H4 (cell line): ENCODE data around the gene HLCS. TPM values are rescaled to one million over a fixed set of nuclear protein-coding genes. Genes with fewer than 3 reads are reported as not detected.
"Not testable (repeated sequence)": the region's sequence is repeated elsewhere in the genome, so short reads cannot be mapped to it uniquely, and the experiment has no call there.

ENCODE experiments used
- DNase-seq: peaks from one replicate; pipeline ENCODE4 v3.0.0-alpha.2; 2015; ENCODE audit warnings: low spot score
- total RNA-seq: library from RNA; depleted of rRNA; stranded (reverse); fragments of >200 nt; shearing (Covaris generic); gene quantifications from 2 replicates; pipeline ENCODE4 v1.2.3, GENCODE V29; 2014

HLCS gene
- total RNA-seq, 1 experiment from 2014 or later = 26.0 TPM

DNA sequence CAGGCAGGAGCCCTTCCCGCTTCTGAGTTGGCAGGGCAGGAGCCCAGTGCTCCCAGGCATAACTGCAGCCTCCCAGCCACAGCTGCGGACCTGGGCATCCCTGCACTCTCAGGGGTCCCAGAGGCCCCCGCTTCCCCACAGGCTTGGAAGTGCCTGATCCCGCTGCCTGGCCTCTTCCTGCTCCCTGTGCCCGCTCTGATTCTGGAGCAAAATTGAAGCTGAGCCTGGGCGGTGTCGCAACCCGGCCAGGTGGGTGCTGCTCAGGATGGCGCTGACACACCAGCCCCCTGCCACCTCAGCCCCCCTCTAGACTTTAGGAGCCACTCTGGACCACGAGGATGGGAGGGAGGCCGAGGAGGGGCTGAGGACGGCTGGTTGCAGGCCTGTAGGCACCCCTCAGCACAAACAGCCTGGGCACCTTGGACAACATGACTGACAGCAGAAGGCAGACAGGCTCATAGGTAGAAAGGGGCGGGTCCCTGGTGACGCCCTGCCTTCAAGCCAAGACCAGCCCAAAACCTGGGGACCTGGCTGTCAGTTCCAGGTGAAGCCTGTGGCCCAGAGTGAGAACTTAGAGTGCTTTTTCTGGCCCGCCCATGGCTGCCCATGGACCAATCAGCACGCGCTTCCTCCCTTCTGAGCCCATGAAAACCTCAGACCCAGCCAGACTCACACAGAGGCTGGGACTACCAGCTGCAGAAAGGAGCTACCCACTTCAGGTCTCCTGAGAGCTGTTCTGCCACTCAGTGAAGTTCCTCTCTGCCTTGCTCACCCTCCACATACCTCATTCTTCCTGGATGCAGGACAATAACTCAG is 7.2 kb downstream of the HLCS start:
- no peak for DNase-seq

DNA sequence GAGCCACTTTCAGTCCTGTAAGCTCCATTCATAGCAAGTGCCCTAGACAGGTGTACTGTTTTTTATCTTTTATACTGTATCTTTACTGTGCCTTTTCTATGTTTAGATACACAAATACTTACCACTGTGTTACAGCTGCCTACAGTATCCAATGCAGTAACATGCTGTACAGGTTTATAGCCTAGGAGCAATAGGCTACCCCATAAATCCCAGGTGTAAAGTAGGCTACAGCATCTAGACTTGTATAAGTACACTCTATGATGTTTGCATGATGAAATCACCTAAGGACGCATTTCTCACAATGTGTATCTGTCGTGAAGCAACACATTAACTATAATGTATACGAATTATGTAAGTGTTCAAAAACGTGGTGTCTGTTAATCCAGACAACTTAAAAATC is 10.7 kb downstream of the HLCS start:
- DNase-seq = no peak

GRCh38 chr21:36952331-36952730 is 14.1 kb downstream of the HLCS start:
- not testable (repeated sequence) for DNase-seq

DNA sequence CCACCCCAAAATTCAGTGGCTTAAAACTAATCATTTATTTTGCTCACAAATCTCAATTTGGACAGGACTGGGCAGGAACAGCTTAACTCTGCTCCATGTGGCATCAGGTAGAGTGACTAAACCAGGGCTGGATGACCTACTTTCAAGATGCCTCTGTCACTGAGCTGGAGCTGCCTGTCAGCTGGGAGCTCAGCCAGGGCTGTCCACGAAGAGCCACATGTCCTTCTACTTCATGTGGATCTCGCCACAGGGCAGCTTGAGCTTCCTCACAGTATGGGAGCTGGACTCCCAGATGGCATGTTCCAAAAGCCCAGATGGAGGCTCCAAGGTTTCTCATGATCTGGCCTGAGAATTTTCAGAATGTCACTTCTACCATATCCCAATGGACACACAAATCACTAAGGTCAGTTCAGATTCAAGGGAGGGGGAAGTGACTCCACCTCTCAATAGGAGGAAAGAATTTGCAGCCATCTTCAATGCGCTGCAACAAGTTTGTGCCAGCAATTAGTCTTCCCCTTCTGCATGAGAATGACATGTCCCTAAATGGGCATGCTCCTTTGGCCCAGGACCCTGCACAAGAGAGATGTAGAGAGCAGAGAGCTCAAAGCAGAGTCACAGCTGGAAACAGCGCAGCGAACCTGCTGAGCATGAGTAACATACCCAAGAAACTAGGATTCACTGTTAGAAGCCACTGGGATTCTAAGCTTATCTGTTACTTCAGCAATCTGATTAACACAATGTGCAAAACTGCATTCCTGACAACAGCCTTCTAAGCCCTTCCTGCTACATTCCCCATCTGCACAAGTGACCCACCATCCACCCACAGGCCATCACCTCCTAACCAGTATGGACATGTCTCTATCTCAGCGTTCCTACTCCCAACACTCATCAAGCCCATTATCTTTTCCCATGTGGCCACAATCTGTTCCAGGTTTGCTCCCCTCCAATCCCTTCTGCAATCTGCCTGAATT is 17.0 kb downstream of the HLCS start:
- DNase-seq = no peak

- no peak for DNase-seq
These were observed 17.8 kb downstream of the HLCS start for GRCh38 chr21:36948686-36949085.

DNA sequence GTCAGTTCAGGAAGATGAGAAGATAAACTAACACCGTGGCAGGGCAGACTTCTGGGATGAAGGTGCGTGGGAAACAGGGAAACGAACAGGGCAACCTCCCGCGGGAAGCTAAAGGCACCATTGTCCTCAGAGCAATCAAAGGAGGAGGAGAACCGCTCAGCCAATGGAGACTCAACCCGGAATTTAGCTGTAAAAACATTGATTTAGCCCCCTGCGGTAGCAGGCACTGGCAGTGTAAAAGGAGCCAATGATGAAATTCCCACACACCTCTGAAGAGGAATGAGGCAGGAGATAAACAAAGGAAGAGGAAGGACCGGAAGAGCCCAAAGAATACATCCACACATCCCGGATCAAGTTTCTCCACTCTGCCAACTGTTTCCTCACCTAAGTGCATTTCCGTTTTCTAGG is 19.5 kb downstream of the HLCS start:
- DNase-seq = no peak

- no peak for DNase-seq
These were observed 20.9 kb downstream of the HLCS start for GRCh38 chr21:36945496-36946138.

- no peak for DNase-seq
These were observed 29.9 kb downstream of the HLCS start for GRCh38 chr21:36936361-36937135.

DNA sequence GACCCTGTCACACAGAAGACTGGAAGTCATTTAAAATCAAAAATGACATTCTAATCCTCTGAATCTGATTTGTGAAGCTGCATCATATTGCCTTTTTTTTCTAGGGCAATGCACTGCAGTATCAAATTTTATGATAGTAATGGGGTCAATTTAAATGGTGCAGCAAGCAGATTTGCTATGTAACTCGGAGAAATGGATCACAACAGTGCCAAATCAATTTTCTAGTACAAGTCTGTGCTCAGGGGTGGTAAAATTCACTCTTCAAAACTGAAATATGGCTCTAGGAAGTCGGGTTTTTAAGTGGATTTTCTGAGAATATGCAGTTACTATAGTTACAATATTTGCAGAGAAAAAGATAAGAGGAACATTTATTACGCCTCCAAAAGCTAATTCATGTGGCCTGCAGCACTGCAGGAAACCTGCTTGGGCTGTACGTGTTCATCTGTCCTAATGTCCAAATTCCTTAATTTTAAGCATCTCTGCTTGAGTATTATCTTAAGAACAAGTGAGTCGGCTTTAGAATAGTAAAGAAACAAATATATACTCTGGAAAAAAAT is 31.5 kb downstream of the HLCS start:
- no peak for DNase-seq

DNA sequence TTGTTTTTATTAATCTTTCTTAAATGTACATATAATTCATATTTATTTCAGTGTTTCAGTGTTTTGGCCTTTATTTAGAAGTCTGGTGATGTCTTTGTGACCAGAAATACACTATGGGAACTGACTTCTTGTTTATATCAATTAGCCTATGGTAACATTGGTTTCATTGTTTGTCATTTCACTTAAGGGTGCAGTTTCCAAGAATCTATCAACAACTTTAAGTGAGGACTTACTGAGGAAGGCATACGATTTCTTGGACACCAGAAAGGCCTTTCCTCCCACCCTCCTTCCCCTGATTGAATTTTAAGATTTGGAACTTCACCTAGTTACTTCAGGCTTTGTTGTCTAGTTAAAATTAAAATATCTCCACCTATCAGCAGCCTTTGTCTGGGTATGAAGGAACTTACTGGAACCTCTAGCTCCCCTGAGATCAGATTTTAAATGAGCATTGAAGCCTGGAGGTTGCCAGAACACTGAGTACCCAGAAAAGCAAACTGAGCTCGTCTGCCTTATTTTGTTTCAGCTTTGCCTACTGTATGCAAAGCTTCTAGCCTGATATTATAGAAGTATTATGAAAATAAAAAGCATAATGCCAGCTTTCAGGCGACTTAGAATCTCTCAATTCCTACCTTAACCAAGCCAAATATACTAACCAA is 34.2 kb downstream of the HLCS start:
- no peak for DNase-seq

DNA sequence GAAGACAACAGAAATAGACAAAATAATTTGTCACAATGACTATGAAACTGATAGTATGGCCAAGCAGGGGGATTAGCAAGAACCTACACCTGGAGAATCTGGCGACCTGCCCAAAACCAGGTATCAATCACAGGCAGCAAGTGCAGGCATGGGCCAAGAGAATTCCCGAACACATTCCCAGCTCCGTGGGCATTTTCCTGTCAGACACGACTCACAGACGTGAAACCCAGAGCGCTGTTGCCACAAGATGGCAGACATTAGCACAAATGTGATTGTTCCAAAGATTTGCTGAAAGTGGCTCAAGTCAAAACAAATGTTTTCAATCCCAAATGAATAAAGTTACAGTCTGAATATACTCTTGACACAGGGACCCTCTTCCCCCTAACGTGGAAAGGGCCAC is 36.8 kb downstream of the HLCS start:
- peak; percentile 44 for DNase-seq

DNA sequence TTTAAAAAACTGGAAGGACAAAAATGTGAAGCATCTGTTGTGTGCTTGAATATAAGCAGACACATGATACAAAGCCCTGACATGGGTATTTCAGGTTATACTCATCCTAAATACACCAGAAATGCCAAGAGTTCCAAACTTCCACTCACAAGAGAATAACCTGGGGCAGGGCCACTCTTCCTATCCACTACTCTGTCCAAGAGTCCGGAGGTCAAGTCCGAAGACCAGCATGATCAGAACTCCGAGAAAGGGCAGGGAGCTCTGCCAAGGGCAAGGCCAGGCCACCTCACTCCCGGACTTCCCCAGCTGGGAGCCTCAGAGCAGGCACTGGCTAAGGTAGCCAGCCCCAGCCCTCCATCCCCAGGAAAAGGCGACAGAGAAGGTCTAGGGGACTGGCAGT is 37.5 kb downstream of the HLCS start:
- DNase-seq = no peak

GRCh38 chr21:36927719-36928117 is 38.8 kb downstream of the HLCS start:
- peak; percentile 80 for DNase-seq

DNA sequence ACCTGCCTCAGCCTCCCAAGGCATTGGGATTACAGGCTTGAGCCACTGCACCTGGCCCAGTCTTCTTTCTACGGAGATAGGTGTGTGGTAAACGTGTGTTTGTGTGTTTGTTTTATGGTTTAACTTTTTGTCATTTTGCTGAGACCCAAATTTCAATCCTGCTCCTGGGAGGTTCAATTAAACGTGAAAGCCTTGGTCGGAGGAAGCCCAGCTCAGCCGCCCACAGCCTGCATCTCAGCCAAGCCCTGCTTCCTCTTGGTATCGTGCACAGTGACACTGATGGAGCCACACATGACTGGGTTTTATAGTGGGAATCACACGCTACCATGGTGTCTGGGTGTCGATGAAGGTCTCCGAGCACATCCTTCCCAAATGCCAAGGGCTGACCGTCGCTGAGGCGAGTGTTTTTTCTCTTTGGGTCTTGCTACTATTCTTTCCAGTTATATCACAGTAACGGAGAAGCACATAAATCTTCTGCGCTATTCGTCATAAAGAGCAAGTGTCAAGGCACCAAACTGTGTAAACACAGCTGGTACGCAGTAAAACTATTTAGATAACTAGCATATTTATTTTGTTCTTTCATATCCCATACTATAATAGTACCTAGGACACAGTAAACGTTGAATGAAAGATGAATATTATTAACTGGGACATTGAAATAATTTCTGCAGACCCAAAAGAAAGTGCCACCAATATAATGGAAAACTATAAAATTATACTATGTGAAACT is 39.3 kb downstream of the HLCS start:
- no peak for DNase-seq

DNA sequence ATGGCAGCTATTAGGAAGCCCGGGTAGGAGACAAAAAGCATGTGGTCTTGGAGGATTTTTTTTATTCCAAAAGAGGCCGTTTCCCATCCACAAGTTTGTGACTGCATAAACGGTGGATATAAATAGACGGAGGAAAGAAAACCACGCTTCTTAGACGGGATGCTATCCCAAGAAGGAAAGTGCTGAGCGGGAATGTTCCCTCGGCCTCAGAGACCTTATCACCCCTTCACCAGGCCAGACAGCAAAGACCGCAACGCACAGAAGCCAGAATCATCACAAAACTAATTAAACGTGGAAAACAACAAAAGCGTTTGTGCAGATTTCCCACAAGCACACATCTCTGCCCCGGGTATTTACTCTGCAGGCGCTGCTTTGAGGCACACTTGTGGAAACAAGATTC is 43.2 kb downstream of the HLCS start:
- no peak for DNase-seq

DNA sequence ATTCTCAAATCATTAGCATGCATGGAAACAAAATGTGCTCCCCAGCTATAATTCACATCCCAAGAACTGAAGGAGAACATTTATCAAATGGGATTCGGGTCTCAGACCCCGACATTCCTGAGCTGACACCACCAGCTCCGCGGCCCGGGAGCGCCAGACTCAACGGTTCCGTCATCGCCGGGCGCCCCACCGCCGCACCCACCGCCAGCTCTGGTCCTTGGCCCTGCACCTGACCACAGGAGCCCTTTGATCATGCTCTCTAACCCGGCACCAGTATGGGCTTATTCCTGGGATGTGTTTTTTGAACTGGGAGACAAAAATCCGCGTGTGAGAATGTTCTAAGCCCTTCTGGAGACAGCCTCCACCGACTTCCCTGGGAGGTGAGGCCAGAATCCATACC is 43.6 kb downstream of the HLCS start:
- no peak for DNase-seq

GRCh38 chr21:36918291-36918690 is 48.2 kb downstream of the HLCS start:
- no peak for DNase-seq

- DNase-seq = peak; percentile 73
These were observed 48.9 kb downstream of the HLCS start for GRCh38 chr21:36917471-36918158.

DNA sequence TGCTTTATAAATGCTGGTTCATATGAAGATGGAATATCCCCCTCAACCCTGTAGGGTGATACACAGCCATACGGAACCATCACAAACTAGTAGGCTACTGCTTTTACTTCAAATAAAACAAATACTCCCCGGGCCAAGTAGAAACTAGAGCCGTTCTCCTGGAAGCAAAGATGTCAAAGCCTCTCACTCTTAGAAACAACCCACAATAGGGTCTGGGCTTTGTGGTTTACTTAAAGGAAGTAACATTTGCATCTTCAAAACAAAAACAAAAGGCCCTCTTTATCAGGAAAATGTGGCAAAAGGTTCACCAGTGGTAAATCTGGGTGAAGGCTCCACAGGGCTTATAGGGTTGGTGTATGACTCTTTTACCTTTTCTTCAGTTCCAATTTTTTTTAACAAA is 49.8 kb downstream of the HLCS start:
- no peak for DNase-seq
